Measurements from ENCODE around the gene CFP. TPM values are rescaled to one million over a fixed set of nuclear protein-coding genes. Genes with fewer than 3 reads are reported as not detected.
A peak's percentile ranks its signal among the peaks of the same experiment; 100 is the strongest.
"Not testable (repeated sequence)": the region's sequence is repeated elsewhere in the genome, so short reads cannot be mapped to it uniquely, and the experiment has no call there.

The CFP gene
- 3.7 TPM for total RNA-seq

GRCh38 chrX:47629419-47630200 lies at the start of gene CFP:
CFP (minus strand) TSS chrX:47629930; CDS start chrX:47629844, 86 bp downstream.
- Histone ChIP-seq H3K36me3 (ENCODE audit: control insufficient read depth in 3 of 3, insufficient read depth in 3 of 3, low read length in 3 of 3) (peaks cover 0 to 5% (median 0%) of the 10 kb centered on the region in 3 donors), H3K27me3 (ENCODE audit: control insufficient read depth in 3 of 3, insufficient read depth in 3 of 3, low read length in 3 of 3) (no peaks in the 10 kb centered on the region), H3K4me1 (ENCODE audit: control insufficient read depth in 3 of 3, insufficient read depth in 3 of 3, low read length in 3 of 3) (no peaks in the 10 kb centered on the region), H3K9me3 (ENCODE audit: control insufficient read depth in 3 of 3, low read length in 3 of 3) (no peaks in the 10 kb centered on the region), H3K27ac (ENCODE audit: low read depth, low read length) (no peak within 1 kb of the TSS), H3K4me3 (ENCODE audit: low read length in 3 of 3) (no peak within 1 kb of the TSS), H3K9ac (ENCODE audit: low read depth in 1 of 3, low read length in 3 of 3) (no peak within 1 kb of the TSS)

GRCh38 chrX:47675959-47676859 lies 46.5 kb upstream of the CFP start:
- H3K9me3 ChIP-seq (ENCODE audit: control insufficient read depth in 3 of 3, low read length in 3 of 3); H3K4me3 ChIP-seq (ENCODE audit: low read length in 3 of 3); H3K9ac ChIP-seq (ENCODE audit: low read depth in 1 of 3, low read length in 3 of 3); H3K4me1 ChIP-seq (ENCODE audit: control insufficient read depth in 3 of 3, insufficient read depth in 3 of 3, low read length in 3 of 3); H3K27ac ChIP-seq (ENCODE audit: low read depth, low read length); H3K27me3 ChIP-seq (ENCODE audit: control insufficient read depth in 3 of 3, insufficient read depth in 3 of 3, low read length in 3 of 3); H3K36me3 ChIP-seq (ENCODE audit: control insufficient read depth in 3 of 3, insufficient read depth in 3 of 3, low read length in 3 of 3): not testable (repeated sequence)

GRCh38 chrX:47674776-47675175 lies 45.0 kb upstream of the CFP start:
- Histone ChIP-seq H3K27me3 (ENCODE audit: control insufficient read depth in 3 of 3, insufficient read depth in 3 of 3, low read length in 3 of 3) (peaks cover 0 to 6% (median 0%) of the 10 kb centered on the region in 3 donors), H3K4me1 (ENCODE audit: control insufficient read depth in 3 of 3, insufficient read depth in 3 of 3, low read length in 3 of 3) (no peaks in the 10 kb centered on the region), H3K9ac (ENCODE audit: low read depth in 1 of 3, low read length in 3 of 3) (no peak overlapping the region), H3K9me3 (ENCODE audit: control insufficient read depth in 3 of 3, low read length in 3 of 3) (peaks cover 0 to 6% (median 0%) of the 10 kb centered on the region in 3 donors), H3K36me3 (ENCODE audit: control insufficient read depth in 3 of 3, insufficient read depth in 3 of 3, low read length in 3 of 3) (no peaks in the 10 kb centered on the region), H3K27ac (ENCODE audit: low read depth, low read length) (no peak overlapping the region), H3K4me3 (ENCODE audit: low read length in 3 of 3) (no peak overlapping the region)

- H3K4me3 ChIP-seq (ENCODE audit: low read length in 3 of 3); H3K36me3 ChIP-seq (ENCODE audit: control insufficient read depth in 3 of 3, insufficient read depth in 3 of 3, low read length in 3 of 3); H3K27ac ChIP-seq (ENCODE audit: low read depth, low read length); H3K4me1 ChIP-seq (ENCODE audit: control insufficient read depth in 3 of 3, insufficient read depth in 3 of 3, low read length in 3 of 3); H3K9me3 ChIP-seq (ENCODE audit: control insufficient read depth in 3 of 3, low read length in 3 of 3); H3K9ac ChIP-seq (ENCODE audit: low read depth in 1 of 3, low read length in 3 of 3); H3K27me3 ChIP-seq (ENCODE audit: control insufficient read depth in 3 of 3, insufficient read depth in 3 of 3, low read length in 3 of 3): not testable (repeated sequence)
These were observed 36.1 kb upstream of the CFP start for GRCh38 chrX:47665797-47666196.

GRCh38 chrX:47664737-47665136 lies 35.0 kb upstream of the CFP start:
- Histone ChIP-seq H3K4me3 (ENCODE audit: low read length in 3 of 3) (no peak overlapping the region), H3K36me3 (ENCODE audit: control insufficient read depth in 3 of 3, insufficient read depth in 3 of 3, low read length in 3 of 3) (no peaks in the 10 kb centered on the region), H3K9me3 (ENCODE audit: control insufficient read depth in 3 of 3, low read length in 3 of 3) (no peaks in the 10 kb centered on the region), H3K27ac (ENCODE audit: low read depth, low read length) (no peak overlapping the region), H3K9ac (ENCODE audit: low read depth in 1 of 3, low read length in 3 of 3) (no peak overlapping the region), H3K4me1 (ENCODE audit: control insufficient read depth in 3 of 3, insufficient read depth in 3 of 3, low read length in 3 of 3) (no peaks in the 10 kb centered on the region), H3K27me3 (ENCODE audit: control insufficient read depth in 3 of 3, insufficient read depth in 3 of 3, low read length in 3 of 3) (no peaks in the 10 kb centered on the region)

- no peak overlapping the region for H3K9ac ChIP-seq (ENCODE audit: low read depth in 1 of 3, low read length in 3 of 3)
- H3K36me3 ChIP-seq (ENCODE audit: control insufficient read depth in 3 of 3, insufficient read depth in 3 of 3, low read length in 3 of 3): peaks cover 0 to 4% (median 4%) of the 10 kb centered on the region in 3 donors
- H3K4me1 ChIP-seq (ENCODE audit: control insufficient read depth in 3 of 3, insufficient read depth in 3 of 3, low read length in 3 of 3): peaks cover 0 to 5% (median 0%) of the 10 kb centered on the region in 3 donors
- H3K27me3 ChIP-seq (ENCODE audit: control insufficient read depth in 3 of 3, insufficient read depth in 3 of 3, low read length in 3 of 3): no peaks in the 10 kb centered on the region
- H3K4me3 ChIP-seq (ENCODE audit: low read length in 3 of 3): no peak overlapping the region
- H3K9me3 ChIP-seq (ENCODE audit: control insufficient read depth in 3 of 3, low read length in 3 of 3): no peaks in the 10 kb centered on the region
- H3K27ac ChIP-seq (ENCODE audit: low read depth, low read length): no peak overlapping the region
These were observed 32.5 kb upstream of the CFP start for GRCh38 chrX:47662144-47662657.

- no peaks in the 10 kb centered on the region for H3K27me3 ChIP-seq (ENCODE audit: control insufficient read depth in 3 of 3, insufficient read depth in 3 of 3, low read length in 3 of 3)
- H3K9me3 ChIP-seq (ENCODE audit: control insufficient read depth in 3 of 3, low read length in 3 of 3): no peaks in the 10 kb centered on the region
- peaks cover 6 to 11% (median 11%) of the 10 kb centered on the region in 3 donors for H3K36me3 ChIP-seq (ENCODE audit: control insufficient read depth in 3 of 3, insufficient read depth in 3 of 3, low read length in 3 of 3)
- no peak overlapping the region for H3K27ac ChIP-seq (ENCODE audit: low read depth, low read length)
- no peak overlapping the region for H3K9ac ChIP-seq (ENCODE audit: low read depth in 1 of 3, low read length in 3 of 3)
- peaks cover 0 to 5% (median 0%) of the 10 kb centered on the region in 3 donors for H3K4me1 ChIP-seq (ENCODE audit: control insufficient read depth in 3 of 3, insufficient read depth in 3 of 3, low read length in 3 of 3)
- H3K4me3 ChIP-seq (ENCODE audit: low read length in 3 of 3): no peak overlapping the region
These were observed 31.8 kb upstream of the CFP start for GRCh38 chrX:47661539-47661938.

GRCh38 chrX:47659421-47659726 lies 29.6 kb upstream of the CFP start:
- Histone ChIP-seq H3K36me3 (ENCODE audit: control insufficient read depth in 3 of 3, insufficient read depth in 3 of 3, low read length in 3 of 3) (peaks cover 15 to 19% (median 16%) of the 10 kb centered on the region in 3 donors), H3K27me3 (ENCODE audit: control insufficient read depth in 3 of 3, insufficient read depth in 3 of 3, low read length in 3 of 3) (no peaks in the 10 kb centered on the region), H3K9ac (ENCODE audit: low read depth in 1 of 3, low read length in 3 of 3) (peak overlapping the region; percentile 61 to 90 (median 88)), H3K9me3 (ENCODE audit: control insufficient read depth in 3 of 3, low read length in 3 of 3) (no peaks in the 10 kb centered on the region), H3K27ac (ENCODE audit: low read depth, low read length) (peak overlapping the region; percentile 96), H3K4me3 (ENCODE audit: low read length in 3 of 3) (peak overlapping the region; percentile 62 to 91 (median 89)), H3K4me1 (ENCODE audit: control insufficient read depth in 3 of 3, insufficient read depth in 3 of 3, low read length in 3 of 3) (peaks cover 0 to 5% (median 0%) of the 10 kb centered on the region in 3 donors)

- peaks cover 0 to 5% (median 0%) of the 10 kb centered on the region in 3 donors for H3K4me1 ChIP-seq (ENCODE audit: control insufficient read depth in 3 of 3, insufficient read depth in 3 of 3, low read length in 3 of 3)
- no peaks in the 10 kb centered on the region for H3K9me3 ChIP-seq (ENCODE audit: control insufficient read depth in 3 of 3, low read length in 3 of 3)
- H3K9ac ChIP-seq (ENCODE audit: low read depth in 1 of 3, low read length in 3 of 3): peak within 1 kb of the TSS; percentile 88 to 92 (median 90)
- peaks cover 15 to 19% (median 16%) of the 10 kb centered on the region in 3 donors for H3K36me3 ChIP-seq (ENCODE audit: control insufficient read depth in 3 of 3, insufficient read depth in 3 of 3, low read length in 3 of 3)
- H3K27ac ChIP-seq (ENCODE audit: low read depth, low read length): peak within 1 kb of the TSS; percentile 96
- H3K4me3 ChIP-seq (ENCODE audit: low read length in 3 of 3): peak within 1 kb of the TSS; percentile 88 to 91 (median 89)
- H3K27me3 ChIP-seq (ENCODE audit: control insufficient read depth in 3 of 3, insufficient read depth in 3 of 3, low read length in 3 of 3): no peaks in the 10 kb centered on the region
These were observed 29.1 kb upstream of the CFP start, which contains the start of gene UXT for GRCh38 chrX:47658684-47659420. UXT (minus strand) TSS chrX:47659180; CDS start chrX:47658927, 253 bp downstream.
